Measurements from ENCODE around the gene FAF1.

GRCh38 chr1:50508040-50508586 lies 452.0 kb downstream of the FAF1 start:
- no peak for TF ChIP-seq POLR2A (IDR thresholded peaks at IDR 0.05)
- no peak for TF ChIP-seq CTCF (IDR thresholded peaks at IDR 0.05)
